Heart left ventricle (tissue), 13 donors: ENCODE results near the gene ACTA2.

Experiments
- CTCF ChIP-seq, 12 donors: fragments of 200-600 bp; sonication (generic) in 4 of 12; IDR thresholded peaks; one replicate each; pipeline versions ENCODE4 v1.5.0 to v1.8.0; 2018 to 2022; ENCODE audit warnings: antibody characterized with exemption in 12 of 12, mild to moderate bottlenecking in 5 of 12
- POLR2A ChIP-seq, 2 donors: fragments of 450-650 bp; IDR thresholded peaks; one replicate each; pipeline ENCODE4 v1.6.1; 2017; ENCODE audit warnings: antibody characterized with exemption in 2 of 2, mild to moderate bottlenecking in 2 of 2, moderate library complexity in 2 of 2
- donor health status: ischemic (EF 13 %, LVEDD 7.1; RV severe dilation, severe dysfunction).
- donor health status: DM: no; HTN: yes; CAD: no.
- donor health status: DM: no; HTN: no; CAD: no.
- donor health status: ischemic (EF 25% LVEDD 6.9; RV normal size, moderate dysfunction).
- donor health status: ischemic (EF 25% LVEDD 5.7; RV mildly dilated, moderate dysfunction).
- donor health status: ischemic (EF 35%, LVEDD 5.7; RV mildly dilated, moderate dysfunction).
- donor health status: nonischemic (EF 11% LVEDD 7.7; RV severe dilation, severe dysfunction).
- donor health status: DM: yes; HTN: yes; CAD: no.
- donor health status: PGD.
- donor health status: ischemic (EF 29% LVEDD 5.4; RV normal size, mild dysfunction).
- donor health status: nonischemic (EF 23%, LVEDD 6.1; RV moderate dilation, normal function).

GRCh38 chr10:88892222-88892967 is 60.2 kb downstream of the ACTA2 start:
- TF ChIP-seq CTCF (IDR thresholded peaks at IDR 0.05) (no peak), POLR2A (IDR thresholded peaks at IDR 0.05) (no peak)
